Peyer's patch (tissue), 4 donors: ENCODE data around the gene GPR18.

Experiments used
- CTCF ChIP-seq, 6 experiments: fragments of 450-650 bp in 4 of 6; fragments of 200-600 bp in 2 of 6; sonication (generic) in 1 of 6; IDR thresholded peaks; one replicate each; pipeline ENCODE4 v1.5.1; 2017 to 2019; ENCODE audit warnings: antibody characterized with exemption in 6 of 6, mild to moderate bottlenecking in 3 of 6, moderate library complexity in 1 of 6
- POLR2A ChIP-seq, 2 donors: fragments of 450-650 bp; IDR thresholded peaks; one replicate each; pipeline ENCODE4 v1.5.1; 2017; ENCODE audit warnings: antibody characterized with exemption in 2 of 2, mild to moderate bottlenecking in 2 of 2, moderate library complexity in 2 of 2

- TF ChIP-seq CTCF (IDR thresholded peaks at IDR 0.05): no peak
- no peak for TF ChIP-seq POLR2A (IDR thresholded peaks at IDR 0.05)
Measured at GRCh38 chr13:99218126-99218525, 40.1 kb downstream of the GPR18 start.
